GM11168 (cell line): ENCODE measurements around the gene RBMS3.

Experiments
- in situ Hi-C: fragments of 300-500 bp; cut with MboI; formaldehyde crosslinking; loops from one replicate; pipeline ENCODE4 v1.12.0; 2022; ENCODE audit warnings: low sequenced_read_pairs; ENCODE audit not compliant: unreplicated experiment

The RBMS3 gene

DNA sequence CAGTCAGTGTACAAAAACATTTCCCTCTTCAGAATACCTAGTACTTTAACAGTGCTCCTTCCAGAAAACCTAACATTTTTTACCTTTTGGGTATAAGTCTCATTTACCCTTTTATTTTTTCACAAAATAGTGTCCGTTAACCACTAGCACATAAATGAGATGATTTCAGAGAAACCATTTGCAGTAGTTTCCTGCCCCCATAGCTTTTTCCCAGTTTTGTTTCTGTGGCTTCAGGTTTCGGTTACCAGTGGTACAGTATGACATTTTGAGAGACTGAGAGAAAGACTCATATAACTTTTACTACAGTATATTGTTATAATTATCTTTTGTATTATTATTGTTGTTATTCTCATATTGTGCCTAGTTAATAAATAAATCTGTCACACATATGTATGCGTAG lies 6.2 kb upstream of the RBMS3 start:
- in situ Hi-C loops: no loop called here

DNA sequence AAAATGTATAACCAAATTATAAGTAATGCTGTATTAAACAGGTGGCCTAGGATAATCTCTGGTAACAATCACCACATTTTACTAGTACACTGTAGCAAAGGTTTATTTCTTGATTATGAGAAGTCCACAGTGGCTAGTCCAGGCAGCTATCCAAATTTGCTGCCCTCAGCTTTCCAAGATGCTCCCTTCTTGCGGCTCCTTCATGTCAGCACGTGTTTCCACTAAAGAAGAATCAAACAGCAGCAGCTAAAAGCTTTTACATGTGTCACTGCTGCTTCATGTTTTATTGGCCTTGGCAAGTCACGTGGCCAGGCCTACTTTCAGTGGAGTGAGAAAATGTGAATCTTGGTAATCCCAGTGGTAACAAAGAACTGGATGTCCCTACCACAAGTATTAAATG lies 5.6 kb upstream of the RBMS3 start:
- in situ Hi-C loops: no loop called here

DNA sequence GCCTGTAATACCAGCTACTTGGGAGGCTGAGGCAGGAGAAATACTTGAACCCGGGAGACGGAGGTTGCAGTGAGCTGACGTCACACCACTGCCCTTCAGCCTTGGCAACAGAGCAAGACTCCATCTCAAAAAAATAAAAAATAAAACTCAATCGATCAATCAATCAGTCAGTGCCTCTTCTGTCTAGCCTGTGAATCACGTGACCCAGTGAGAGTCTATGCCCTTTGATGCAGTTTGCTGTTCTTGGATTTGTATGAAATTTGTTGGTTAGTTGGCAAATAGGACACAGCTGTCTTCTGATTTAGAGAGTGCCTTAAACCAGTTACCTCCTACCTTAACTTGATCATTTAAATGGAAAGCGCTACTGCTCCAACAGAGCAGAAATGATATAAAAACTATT lies 3.6 kb upstream of the RBMS3 start:
- in situ Hi-C loops: no loop called here

DNA sequence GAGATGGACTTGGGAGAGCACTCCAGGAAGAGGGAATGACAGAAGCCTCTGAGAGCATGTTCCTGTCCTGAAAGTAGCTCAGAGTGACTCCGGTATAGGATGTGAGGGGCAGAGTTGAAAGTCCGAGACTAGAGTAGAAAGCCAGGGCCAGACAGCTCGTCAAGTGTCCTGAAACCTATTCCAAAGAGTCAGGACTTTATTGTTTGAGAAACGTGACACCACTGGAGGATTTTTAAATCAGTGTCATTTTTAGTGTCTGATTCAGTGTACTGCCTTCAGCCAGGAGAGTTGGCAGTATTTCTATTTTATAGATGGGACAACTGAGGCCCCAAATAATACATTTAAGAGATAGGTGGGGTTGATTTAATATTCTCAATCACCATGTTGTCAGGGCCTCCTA lies 1.6 kb upstream of the RBMS3 start:
- in situ Hi-C loops: no loop called here

DNA sequence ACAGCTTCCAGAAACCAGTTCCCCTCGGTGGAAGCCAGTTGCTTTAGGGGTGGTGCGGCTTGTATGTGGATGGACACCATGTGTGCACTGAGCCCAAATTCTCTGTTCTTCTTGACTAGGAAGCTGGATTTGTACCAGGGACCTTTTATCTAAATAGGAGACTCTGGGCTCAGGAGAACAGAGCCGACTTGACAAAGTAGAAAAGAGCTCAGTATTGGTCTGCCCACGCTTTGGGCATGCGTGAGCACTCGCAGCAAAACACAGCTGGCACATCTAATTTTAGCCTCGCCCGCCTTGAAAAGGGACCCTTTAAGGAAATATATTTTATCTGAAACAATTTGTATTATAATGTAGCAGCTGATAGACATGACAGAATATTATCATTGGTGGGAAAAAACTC lies 1.1 kb upstream of the RBMS3 start:
- in situ Hi-C loops: no loop called here

DNA sequence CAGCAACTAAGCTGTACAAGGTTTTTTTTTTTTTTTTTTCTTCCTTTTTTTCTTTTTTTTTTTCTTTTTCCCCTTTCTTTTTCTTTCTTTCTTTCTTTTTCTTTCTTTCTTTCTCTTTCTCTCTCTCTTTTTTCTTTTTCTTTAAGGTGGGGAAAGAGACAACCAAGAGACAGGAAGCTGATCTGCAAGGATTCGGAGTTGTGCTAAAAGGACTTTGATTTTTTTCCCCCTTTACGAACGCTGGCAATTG lies 148 bp downstream of the RBMS3 start:
- in situ Hi-C loops: no loop called here

DNA sequence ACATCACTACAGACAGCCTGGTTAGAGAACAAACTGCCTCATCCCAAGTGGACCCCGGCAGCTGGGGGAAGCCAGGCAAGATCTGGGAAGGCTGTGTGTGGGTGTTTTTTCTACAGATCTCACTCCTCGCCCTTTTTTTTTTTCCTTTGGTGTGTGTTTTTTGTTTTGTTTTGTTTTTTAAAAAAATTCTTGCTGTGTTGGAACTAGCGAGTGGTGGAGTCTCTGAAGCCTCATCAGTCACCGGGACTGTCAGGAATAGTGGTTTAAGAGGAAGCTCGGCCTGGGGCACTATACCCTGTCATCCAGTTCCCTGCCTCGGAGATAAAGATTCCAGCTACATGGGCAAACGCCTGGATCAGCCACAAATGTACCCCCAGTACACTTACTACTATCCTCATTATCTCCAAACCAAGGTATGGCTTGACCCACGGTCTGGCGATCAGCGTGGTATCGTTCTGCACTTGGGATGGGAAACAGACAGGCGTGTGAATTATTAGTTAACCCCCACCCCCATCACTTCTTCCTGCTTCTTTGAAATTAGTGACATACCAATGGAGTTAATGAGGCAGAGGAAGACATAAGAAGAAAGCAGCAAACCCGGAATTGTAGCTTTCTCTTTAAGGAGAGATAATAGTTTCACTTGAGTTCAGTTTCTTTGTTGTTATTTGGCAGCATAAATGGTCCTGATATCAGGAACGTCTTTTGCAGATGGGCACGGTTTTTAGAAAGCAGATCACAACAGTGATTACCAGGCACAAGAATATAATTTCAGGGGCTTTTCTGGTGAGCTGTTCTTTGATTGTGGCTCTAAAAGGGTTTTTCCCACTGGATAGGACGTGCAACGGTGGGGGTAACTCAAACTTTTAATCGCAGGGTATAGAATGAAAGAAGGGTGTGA lies 722 bp downstream of the RBMS3 start:
- in situ Hi-C loops: no loop called here

- in situ Hi-C loops: no loop called here
Measured at GRCh38 chr3:29282427-29283230, 1.8 kb downstream of the RBMS3 start.

DNA sequence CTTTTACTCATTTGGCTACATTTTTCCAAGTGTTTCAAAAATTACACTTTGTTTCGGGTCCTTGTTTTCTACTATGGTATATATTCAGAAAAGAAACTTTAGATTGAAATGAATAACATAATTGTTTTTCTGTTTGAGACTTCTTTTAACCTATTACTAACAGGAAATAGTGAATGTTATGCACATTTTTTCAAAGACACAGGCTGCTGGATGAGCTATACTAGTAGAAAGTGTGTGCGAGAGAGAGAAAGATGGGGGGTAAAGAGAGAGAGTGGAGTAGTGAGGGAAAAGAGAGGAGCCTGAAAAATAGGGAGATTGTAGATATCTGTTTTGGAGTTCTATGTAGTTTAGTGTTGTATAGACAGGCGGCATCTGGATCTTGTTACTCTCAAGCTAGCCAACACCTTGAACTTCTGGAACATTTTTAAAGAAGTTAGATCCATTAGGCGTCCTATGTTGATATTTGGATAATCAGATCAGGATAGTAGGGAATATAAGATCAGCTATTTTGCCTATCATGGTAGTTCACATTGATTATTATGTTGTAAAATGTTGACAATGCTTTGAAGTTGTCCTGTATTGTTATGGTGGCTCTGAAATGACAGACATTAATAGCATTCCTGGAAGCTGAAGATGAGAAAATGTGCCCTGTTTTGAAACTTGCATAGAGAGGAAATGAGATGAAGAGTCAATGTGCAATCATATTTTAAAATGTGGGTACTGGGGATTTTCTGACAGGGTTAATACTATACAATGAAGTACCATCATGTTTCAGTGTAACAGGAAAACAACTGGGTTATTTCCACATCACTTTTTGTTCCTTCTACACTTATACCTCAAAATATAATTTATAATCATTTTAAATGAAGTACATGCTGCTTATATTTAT lies 2.6 kb downstream of the RBMS3 start:
- in situ Hi-C loops: no loop called here

- in situ Hi-C loops: no loop called here
Measured at GRCh38 chr3:29284497-29284896, 3.6 kb downstream of the RBMS3 start.

- in situ Hi-C loops: no loop called here
Measured at GRCh38 chr3:29285471-29286071, 4.7 kb downstream of the RBMS3 start.

DNA sequence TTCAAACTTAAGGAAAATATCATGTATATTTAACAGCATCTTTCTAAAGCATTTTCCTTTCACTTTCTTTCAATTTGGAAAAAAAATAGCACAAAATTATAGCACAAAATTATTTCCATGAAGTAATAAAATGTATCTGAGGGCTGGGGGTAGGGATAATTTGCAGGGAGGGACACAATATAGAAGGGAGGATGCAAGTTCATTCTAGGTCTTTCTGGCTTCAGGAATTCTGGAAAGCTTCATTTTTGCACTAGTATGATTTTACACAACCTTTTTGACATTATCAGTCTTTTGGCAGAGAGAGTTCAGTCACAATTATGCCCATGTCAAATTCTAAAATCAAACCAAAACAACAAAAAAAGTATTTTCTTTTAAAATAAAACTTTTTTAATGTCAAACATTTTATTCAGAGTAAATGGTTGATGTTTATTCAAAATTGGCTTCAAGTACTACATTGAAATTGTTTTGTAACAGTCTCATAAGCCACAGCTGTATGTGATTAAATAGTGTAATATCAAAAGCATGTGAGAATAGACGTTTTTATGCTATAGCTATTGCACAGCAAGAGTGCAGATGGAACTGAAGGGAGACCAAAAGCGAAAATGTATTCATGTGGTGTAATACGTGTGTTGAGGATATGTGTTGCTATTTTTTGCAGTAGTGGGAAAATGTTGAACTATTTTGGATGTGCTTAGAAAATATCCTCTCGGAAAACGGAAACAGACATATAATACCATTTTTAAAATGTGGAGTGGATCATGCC lies 5.8 kb downstream of the RBMS3 start:
- in situ Hi-C loops: no loop called here

GRCh38 chr3:29290596-29290995 lies 9.7 kb downstream of the RBMS3 start:
- in situ Hi-C loops: no loop called here

DNA sequence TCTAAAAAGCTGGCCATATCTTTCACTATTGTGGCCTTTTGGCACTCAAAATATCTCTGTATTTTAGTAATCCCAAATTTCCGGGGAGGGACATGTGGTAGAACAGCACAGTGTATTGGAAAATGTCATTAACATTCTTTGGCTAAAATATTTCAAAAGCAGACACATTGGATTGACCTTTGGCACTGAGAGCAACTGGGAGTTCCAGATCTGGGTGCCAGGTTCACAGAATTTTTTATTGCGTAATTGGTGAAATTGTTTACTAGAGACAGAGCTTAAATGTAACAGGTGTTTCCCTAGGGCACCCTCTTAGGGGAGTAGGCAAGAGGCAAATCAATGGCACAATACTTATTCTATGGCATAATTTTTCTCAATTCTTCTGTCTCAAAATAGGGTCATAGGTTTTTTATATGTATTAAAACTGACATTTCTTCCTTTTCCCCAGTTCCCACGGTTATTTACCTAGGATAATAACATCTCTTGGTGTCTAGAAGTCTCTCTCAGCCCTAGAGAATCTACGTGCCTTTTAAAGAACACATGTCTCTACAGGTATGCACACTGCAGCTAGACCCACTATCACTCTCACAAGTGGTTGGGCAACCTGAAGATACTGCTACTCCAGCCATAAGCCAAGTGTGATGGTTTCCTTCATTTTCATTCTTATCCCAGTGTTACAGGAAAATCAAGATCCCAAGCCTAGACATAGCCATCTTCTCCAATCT lies 10.6 kb downstream of the RBMS3 start:
- in situ Hi-C loops: no loop called here

DNA sequence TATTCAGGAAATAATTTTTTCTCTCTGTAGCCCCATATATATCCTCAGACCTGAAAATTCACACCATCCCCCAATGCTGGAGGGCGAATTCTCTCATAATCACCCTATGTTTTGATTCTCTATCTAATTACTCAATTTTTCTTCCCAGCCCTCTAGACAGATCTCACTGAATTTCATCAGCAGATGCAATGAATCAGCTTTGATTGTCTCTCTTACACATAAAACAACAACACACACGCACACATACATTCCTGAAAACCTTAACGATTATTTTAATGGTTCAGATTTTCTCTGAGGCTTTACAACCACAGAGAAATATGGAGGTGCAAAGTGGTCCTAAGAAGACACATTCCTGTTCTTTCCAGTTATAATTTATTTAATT lies 11.1 kb downstream of the RBMS3 start:
- in situ Hi-C loops: no loop called here

DNA sequence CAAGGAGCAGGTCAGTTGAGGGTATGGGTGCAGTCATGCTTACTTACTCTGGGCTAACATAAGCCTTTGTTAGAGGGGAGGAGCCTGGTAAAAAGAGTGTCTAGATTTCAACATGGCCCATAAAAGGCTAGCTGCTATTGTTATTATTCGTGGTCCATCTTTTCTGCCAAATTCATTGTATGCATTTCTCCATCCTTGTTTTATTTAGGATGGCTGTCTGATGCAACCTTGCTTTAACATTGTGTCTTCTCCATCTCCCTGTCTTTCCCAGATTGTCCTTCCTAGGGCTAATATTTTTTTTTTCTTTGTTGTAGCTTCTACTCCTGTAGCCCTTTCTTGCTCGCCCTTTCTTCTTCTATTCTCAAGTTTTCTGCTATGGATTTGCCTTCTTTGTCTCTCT lies 12.6 kb downstream of the RBMS3 start:
- in situ Hi-C loops: no loop called here

DNA sequence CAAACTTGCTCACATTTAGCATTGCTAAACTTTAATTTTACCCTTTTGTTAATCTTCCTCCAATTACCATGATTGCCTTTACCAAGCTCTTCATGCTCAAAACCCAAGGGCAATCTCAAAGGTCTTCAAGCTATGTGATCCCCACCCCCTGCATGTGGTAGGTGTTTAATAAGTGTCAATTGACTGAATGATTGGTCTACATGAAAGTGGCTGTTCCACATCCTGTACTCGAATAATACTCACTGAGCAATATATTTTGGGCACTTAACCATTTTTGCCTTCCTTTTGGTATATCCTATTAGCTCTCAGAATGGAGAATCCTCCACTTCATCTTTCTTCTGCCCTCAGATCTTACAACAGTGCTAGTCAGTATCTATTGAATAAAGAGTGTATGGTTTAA lies 17.1 kb downstream of the RBMS3 start:
- in situ Hi-C loops: no loop called here

- in situ Hi-C loops: no loop called here
Measured at GRCh38 chr3:29301332-29302019, 20.6 kb downstream of the RBMS3 start.

GRCh38 chr3:29302619-29303018 lies 21.7 kb downstream of the RBMS3 start:
- in situ Hi-C loops: no loop called here
